GM18909 (cell line): ENCODE data around the gene OR6C76.
"Not testable (repeated sequence)": the region's sequence is repeated elsewhere in the genome, so short reads cannot be mapped to it uniquely, and the experiment has no call there.

ENCODE experiments used
- ATAC-seq: cut with Tn5 transposase; IDR thresholded peaks from one replicate; pipeline ENCODE4 v1.9.1; 2021; ENCODE audit warnings: mild to moderate bottlenecking; ENCODE audit not compliant: unreplicated experiment, poor library complexity

The OR6C76 gene

DNA sequence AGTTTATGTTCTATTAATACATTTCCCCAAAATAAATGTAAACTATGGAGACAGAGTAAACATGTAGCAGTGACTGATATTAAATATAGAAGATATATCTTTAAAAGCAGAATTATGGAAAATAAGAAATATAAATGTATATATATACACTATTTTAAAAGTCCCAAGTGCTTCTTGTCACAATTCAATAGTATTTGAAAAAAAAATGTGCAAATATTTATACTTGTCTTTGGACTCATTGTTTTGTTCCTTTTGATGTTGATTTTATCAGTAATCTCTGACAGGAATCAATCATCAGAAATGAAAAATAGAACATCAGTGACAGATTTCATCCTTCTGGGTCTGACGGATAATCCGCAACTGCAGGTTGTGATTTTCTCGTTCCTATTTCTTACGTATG lies at the start of gene OR6C76:
OR6C76 (plus strand) TSS at position 301 of the 400 bp plus-strand sequence; CDS start at position 301, 0 bp downstream.
- ATAC-seq, result no peak

DNA sequence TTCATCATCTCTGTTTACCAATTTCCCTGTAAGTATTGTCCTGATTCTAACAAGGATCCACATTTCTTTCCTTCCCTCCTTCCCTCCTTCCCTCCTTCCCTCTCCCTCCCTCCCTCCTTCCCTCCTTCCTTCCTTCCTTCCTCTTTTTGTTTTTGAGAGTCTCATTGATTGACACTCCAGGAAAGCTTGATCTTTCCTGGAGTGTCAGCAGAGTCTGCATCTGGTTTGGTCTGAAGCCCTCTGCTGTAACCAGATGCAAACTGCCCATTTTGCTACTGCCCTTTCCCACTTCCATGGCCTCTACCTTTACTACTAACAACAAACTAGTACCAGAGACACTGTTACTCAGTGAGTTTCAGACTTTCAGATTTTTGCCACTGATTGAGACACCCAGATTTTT lies 40.2 kb upstream of the OR6C76 start:
- ATAC-seq, result no peak

DNA sequence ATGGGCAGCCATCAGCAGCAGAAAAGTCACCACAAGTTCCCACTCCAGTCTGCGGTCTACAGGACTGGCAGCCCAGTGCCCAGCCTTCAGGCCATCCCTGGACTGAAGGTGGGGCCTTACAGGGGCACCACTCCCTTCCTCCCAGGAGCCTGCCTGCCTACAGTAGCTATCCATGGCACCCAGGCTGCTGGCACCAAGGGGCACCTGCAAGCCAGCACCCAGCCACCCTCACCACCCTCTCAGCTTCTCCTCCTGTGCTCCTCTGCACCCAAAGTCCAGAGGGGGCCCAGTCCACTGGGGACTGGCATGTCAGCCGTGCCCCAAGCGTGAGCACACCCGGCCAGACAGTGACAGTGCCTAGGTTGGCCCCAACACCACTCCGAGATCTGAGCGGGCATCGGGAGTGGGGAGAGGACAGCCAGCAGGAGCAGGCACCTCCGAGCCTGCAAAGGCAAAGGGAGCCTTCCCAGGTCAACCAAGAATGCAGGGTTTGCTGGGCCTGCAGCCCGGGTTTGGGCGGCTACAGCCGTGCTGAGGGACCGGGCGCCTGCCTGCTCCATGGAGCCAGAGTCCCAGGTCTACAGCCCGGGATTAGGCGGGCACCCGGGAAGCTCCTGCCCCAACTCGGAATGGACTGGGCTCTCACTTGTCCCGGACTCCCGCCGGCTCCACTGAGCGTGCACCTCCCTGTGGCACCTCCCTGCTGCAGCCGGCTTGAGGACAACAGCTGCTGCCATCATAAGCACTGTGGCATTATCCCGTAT lies 33.8 kb upstream of the OR6C76 start:
- no peak for ATAC-seq

DNA sequence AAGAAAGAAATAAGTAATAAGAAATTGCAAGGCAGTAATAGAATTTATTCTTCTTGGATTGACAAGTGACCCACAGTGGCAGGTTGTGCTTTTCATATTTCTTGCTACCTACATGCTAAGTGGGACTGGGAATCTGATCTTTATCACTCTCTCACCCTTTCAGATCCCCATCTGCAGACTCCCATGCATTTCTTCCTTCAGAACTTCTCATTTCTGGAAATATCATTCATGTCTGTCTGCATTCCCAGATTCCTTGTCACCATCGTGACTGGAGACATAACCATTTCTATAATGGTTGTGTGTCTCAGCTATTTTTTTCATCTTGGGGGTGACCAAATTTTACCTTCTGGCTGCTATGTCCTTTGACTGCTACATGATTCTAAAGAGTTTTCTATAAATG lies 29.7 kb upstream of the OR6C76 start:
- no peak for ATAC-seq

DNA sequence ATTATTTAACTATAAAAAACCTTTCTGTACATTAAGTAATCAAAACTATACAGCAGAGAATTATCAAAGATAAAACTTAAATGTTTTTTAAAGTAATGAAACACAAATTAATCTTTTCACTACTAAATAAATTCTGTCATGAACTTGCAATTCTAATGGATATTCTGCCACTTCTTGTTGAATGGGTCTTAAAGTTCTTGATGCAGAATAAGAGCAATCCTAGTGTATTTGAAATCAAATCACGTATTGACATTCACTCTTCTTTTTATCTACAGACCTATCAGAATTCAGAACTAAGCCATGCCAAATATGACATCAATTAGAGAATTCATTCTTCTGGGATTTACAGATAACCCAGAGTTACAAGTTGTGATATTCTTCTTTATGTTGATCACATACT lies 25.8 kb upstream of the OR6C76 start, which contains the start of gene OR6C65:
OR6C65 (plus strand) TSS at position 301 of the 400 bp plus-strand sequence; CDS start at position 301, 0 bp downstream.
- ATAC-seq, result no peak

DNA sequence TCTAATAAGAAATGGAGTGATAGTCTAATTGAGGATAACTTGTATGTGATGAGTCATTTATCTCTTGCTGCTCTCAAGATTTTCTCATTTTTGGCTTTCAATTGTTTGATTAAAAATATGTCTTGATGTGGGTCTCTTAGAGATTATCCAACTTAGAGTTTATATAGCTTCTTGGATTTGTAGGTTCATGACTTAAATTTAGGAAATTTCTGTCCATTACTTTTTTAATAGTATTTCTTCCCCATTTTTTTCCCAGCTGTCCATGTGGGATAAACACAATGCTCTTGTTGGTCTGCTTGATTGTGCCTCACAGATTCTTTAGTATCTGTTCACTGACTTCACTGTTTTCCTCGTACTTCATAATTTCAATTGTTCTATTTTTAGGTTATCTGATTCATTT lies 18.2 kb upstream of the OR6C76 start:
- ATAC-seq, result no peak

DNA sequence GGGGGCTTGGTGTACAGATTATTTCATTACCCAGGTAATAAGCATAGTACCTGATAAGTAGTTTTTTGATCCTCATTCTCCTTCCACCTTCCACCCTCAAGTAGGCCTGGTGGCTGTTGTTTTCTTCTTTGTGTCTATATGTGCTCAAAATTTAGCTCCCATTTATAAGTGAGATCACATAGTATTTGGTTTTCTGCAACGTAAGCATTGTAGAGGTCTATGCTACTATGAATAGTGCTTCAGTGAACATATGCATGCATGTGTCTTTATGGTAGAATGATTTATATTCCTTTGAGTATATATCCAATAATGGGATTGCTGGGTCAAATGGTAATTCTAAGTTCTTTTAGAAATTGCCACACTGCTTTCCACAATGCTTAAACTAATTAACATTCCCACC lies 16.9 kb upstream of the OR6C76 start:
- ATAC-seq, result not testable (repeated sequence)

DNA sequence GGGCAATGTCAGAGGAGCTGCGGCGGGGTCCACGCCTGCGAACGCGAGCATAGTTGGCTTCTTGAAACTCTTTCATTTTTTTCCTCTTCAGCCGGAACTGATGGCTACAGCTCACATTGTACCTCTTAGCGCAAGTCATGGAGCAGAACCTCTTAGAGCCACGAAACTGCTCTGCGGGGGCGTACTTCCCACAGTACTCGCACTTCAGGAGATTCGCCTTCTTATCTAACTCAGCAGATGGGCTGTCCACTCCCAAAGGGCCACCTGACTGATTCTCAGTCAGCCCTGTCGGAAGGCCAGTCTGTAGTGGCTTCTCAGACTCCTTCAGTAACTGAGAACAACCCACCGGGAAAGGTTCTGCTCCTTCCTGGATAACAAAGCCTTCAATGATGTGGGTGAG lies 13.9 kb upstream of the OR6C76 start:
- not testable (repeated sequence) for ATAC-seq

DNA sequence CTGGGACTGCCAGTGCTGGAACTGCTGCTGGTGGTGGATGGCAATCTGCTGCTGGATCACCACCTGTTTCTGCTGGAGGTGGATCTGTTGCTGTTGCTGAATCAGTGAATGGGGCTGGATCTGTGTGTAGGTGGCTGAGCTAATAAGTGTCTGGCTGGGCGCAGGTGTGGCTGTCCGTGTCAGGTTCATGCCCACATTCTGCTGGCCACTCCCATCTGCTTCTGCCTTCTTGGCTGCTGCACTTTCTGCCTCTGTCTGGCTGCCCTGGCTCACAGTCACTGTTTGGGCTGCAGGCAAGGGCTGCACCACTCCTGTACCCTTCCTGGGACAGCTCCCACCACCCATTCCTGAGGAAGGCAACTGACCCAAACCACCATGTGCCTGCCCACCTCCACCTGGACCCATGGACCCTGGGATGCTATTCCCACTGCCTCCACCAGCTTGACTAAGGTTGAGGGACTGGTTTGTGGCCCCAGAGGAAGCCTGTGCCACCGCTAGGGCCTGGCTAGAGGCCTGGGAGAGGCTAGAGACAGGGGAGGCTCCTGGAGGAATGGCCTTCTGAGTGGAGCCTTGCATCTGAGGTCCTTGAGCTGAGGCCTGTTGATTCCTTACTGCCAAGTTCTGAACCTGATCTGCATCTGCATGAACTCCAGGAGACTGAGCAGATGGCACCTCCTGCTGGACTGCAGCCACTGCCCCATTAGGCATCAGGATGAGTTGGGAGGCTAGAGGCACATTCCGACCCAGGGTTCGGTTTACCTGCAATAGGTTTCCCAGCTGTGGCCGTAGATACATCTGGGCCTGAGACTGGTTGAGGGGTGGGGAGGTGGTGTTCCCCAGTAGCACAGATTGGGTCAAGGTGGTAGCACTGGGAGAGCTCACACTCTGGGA lies 12.3 kb upstream of the OR6C76 start:
- ATAC-seq, result not testable (repeated sequence)

DNA sequence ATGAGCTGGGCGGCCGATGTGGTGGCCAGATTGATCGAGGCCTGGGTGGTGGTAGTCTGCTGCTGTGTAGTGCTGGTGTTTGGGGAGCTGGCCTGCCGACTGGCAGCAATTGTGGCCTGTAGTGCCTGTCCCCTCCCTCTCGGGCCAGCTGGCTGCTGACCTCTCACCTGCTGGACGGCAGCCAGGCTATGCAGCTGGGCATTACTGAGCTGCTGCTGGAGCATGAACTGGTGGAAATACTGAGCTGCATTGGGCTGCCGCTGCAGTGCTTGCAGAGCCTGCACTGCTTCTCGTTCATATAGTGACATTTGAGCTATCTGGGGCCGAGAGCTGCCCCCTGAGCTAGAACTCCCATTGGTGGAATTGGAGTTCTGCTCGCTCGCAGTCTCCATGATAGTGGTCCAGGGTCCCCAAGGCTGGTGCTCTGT lies 11.6 kb upstream of the OR6C76 start:
- ATAC-seq, result not testable (repeated sequence)

DNA sequence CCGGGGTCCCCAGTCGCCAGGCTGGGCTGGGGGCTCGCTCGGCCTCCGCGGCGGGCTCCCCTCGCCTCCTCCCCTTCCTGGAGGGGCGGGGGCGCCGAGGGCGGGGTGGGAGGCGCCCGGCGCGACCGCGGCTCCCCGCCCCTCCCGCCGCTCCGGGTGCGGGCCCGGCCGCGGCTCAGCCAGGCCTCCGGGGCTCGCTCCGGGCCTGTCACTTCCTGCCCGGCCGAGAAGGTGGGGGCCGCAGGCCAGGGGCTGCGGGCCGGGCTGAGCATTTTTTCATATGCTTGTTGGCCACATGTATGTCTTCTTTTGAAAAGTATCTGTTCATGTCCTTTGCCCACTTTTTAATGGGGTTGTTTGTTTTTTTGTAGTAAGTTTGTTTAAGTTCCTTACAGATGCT lies 11.2 kb upstream of the OR6C76 start:
- not testable (repeated sequence) for ATAC-seq

DNA sequence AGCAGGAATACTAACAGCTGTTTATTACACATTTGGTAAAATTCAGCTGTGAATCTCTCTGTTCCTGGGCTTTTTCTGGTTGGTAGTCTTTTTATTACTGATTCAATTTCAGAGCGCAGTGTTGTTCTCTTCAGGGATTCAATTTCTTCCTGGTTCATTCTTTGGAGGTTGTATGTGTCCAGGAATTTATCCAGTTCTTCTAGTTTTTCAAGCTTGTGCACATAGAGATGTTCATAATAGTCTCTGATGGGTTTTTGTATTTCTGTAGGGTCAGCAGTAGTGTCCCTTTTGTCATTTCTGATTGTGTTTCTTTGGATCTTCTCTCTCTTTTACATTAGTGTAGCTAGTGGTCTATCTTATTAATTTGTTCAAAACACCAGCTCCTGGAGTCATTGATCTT lies 9.1 kb upstream of the OR6C76 start:
- no peak for ATAC-seq

DNA sequence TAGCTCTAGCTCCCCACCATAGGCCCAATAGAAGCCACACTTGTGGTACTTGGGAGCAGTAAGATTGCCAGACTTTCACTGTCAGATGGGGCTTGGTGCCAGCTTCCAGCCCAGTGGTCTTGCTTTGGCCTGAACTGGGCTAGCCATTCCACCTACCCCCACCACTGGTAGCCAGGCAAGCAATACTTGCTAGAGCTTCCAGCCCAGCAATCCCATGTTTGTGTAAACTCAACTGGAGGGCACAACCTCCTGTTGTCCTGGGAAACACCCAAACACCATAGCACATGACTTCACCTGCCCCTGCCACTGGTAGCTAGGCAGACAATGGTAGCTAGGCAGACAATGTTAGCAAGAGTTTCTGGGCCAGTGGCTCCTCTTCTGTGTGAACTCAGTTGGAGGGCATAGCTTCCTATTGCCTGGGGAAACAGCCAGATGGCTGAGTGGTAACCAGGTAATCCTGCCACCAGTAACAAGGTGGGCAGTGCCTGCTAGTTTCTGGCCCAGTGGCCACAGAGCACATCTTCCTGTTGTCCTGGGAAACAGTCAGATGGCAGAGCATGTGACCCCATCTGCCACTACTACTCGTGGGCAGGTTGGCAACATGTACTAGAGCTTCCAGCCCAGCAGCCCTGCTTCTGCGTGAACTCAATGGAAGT lies 5.6 kb upstream of the OR6C76 start:
- no peak for ATAC-seq

DNA sequence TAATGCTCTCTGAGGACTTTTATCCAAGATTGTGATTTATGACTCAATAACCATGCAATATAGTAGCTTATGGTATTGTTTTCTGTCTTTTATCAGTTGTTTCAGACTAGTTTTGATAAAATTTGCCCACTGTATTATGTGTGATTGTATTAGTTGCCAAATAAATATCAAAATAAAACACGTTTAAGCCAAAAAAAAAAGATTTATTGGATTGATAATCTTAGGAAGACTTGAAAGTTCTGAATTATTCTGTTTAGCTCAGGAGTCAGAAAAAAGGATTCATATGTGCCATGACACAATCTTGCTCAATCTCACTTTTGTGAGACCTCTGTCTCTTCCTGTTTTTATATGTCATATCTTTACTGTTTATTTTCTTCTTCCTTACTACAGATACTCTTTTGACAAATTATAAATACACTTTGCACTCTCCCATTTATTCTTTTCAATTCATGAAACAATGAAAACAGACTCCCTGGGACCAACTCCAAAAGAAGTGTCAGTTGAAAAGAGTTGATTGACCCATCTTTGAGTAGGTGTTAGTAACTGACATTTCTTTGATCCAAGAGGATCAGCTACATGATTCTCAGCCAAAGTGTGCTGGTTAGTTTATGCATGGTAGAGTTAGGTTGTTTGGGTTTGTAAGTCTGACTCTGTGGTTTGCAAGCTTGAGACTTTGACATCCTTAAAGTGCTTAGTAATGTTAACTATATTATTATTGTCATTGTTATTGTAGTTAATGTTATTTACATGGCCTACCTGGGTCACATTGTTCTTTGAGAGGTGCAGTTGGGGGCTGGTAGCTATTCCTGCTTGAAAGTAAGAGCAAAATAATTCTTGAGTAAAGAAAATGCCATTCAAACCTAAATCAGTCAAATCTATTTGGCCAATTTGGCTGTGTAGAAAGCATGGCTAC lies 2.5 kb downstream of the OR6C76 start:
- no peak for ATAC-seq

DNA sequence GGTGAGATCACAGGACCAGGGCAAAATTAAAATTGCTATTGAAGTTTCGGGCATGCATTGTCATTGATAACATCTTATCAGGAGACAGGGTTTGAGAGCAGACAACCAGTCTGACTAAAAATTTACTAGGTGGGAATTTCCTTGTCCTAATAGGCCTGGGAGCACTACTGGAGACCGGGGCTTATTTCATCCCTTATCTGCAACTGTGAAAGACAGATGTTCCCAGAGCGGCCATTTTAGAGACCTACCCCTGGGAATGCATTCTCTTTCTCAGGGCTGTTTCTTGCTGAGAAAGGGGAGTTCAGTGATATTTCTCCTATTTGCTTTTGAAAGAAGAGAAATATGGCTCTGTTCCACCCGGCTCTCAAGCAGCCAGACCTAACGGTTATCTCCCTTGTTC lies 15.2 kb downstream of the OR6C76 start:
- not testable (repeated sequence) for ATAC-seq

DNA sequence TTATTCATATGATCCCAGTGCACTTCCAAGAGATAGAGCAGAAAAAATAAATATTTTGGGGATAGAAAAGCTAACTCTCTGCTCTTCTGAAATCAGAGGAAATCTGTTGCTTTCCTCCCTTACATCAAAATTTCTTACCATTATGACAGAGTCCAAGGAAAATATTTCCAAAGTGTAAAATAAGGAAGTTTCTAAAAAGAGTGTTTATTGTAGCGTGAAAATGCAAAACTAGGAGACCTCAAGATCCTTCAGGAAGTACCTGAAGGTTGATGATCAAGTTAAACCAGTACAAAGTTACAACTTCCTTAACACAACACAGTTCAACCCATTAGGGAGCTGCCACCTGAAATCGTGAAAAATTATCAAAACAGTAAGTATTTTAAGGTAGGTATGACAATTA lies 17.7 kb downstream of the OR6C76 start, which contains the start of gene OR6C2:
OR6C2 (plus strand) TSS at position 301 of the 400 bp plus-strand sequence. CDS start 8,138 bp downstream, outside the sequence.
- ATAC-seq, result no peak

DNA sequence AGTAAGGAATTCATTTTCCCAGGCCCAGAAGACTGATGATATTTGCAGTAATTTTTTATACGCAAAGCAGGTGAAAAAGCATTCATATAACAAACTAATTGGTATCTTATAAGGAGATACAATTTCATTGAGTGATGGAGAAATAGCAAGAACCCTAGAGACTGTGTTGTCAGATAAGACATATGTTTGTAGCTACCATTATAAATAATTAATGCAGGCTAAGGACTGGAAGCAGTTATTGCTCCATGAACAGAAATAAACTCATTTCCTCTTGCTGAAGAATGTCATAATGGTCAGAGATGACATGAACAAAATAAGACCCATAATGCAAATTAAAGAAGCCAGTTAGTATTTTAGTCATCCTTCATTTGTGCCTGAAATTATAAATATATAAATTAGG lies 19.3 kb downstream of the OR6C76 start:
- ATAC-seq, result no peak

DNA sequence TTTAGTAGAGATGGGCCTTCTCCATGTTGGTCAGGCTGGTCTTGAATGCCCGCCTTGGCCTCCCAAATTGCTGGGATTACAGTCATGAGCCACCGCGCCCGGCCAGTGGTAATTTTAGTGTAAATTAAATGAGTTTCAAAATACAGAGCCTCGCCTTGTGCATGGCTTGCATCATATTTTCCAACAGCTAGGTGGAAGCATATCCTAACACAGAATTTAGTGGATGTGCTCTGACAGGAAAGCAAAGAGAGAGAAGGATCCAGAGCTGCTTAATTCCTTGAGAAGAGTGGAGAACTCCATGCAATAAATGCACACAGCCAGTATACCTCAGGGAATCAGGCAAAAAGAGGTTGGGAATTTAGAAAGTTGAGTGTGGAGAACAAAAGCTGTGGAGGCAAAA lies 20.3 kb downstream of the OR6C76 start:
- no peak for ATAC-seq

DNA sequence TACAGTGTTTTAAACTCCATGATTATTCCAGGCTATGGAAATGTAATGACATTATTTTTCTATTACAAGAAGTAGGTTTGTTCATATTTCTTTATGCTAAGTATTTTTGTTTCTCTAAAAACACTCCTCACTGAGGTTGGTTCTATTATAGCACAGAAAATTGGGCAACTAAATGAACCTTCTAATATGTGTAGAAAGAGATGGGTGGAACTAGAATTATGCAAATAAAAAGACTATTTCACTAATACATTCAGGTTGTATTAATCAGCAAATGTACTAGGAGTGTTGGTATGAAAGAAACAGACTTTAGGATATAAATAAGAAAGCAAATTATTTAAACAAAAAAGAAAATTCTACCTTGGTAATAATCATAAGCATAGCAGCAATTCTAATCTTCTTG lies 22.8 kb downstream of the OR6C76 start:
- no peak for ATAC-seq

DNA sequence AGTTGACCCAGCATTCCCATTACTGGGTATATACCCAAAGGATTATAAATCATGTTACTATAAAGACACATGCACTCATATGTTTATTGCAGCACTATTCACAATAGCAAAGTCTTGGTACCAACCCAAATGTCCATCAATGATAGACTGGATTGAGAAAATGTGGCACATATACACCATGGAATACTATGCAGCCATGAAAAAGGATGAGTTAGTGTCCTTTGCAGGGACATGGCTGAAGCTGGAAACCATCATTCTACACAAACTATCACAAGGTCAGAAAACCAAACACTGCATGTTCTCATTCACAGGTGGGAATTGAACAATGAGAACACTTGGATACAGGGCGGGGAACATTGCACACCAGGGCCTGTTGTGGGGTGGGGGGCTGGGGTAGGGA lies 38.9 kb downstream of the OR6C76 start:
- ATAC-seq, result not testable (repeated sequence)
